ENCODE data around the gene EMX2.

DNA sequence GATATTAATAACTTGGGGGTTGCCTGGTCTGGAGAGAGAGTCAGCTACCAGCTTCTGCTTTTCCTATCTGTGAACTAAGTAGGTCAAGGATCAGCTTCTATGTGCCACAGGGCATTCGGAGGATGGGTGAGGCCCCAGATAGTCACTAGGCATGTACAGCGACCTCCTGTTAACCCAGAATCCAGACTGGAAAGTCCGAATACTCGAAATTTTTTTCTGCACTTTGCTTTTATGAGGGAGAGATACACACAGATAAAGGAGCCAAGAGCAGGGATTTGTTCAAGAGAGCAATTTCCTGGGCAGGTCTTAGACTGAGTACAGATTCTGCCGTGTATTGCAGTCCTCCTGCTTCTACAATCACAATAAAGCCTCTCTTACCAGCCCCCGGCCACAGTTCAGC lies 54.2 kb downstream of the EMX2 start:
- TF ChIP-seq CTCF (IDR thresholded peaks at IDR 0.05) (no peak), POLR2A (IDR thresholded peaks at IDR 0.05) (no peak)

Measured in vagina (tissue), 2 donors.